GM21423 (cell line): ENCODE data around the gene SDE2.
"Not testable (repeated sequence)": the region's sequence is repeated elsewhere in the genome, so short reads cannot be mapped to it uniquely, and the experiment has no call there.

Source experiments
- ATAC-seq: cut with Tn5 transposase; IDR thresholded peaks from one replicate; pipeline ENCODE4 v1.9.1; 2021; ENCODE audit warnings: mild to moderate bottlenecking, moderate library complexity; ENCODE audit not compliant: unreplicated experiment

Gene SDE2

DNA sequence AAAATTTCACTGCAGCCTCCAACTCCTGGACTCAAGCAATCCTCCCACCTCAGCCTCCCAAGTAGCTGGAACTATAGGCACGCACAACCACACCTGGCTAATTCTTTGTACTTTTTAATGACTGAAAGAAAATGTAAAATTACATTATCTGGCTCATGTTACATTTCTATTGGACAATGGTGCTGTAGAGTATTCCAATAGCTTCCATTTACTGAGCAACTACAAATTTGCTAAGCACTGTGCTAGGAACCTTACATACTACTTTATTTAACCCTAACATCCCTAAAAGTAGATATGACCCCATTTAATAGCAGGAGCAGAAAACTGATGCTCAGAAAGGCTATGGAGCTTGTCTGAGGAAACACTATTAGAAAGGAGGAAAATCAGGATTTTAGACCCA lies 19.7 kb downstream of the SDE2 start:
- ATAC-seq, result no peak

DNA sequence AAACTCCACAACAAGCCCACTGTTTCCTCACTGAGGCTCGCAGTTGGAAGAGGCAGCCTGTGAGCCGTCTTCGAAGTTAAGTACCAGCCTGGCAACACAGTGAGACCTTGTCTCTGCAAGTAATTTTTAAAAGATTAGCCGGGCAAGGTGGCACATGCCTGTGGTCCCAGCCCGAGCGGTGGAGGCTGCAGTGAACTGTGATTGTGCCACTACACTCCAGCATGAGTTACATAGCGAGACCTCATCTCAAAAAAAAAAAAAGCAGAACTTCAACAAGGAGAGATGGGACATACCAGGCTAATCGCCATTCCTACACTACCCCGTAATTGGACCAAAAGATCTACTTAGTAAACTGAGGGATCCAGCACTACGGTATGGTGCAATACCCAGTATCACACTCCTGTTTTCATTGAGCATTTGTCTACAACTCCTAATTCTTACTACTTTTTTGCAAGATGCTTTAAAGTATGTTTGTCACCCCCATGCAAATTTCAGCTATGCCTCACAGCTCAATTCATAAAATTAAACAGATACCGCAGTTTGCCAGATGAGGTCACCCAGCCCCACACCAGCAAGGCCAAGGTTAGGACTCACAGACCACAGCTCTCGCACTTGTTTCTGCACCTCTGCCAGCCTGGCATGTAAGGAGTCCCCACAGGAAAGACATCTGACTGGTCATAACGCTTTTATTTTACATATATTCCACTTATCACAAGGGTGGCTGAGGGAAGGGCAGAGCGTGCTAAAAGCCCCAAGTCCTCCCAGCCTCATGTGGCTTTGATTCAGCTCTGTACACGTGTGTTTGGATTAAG lies 21.0 kb downstream of the SDE2 start:
- ATAC-seq, result peak; percentile 72

- ATAC-seq, result not testable (repeated sequence)
Observed at GRCh38 chr1:225975146-225975545, 24.0 kb downstream of the SDE2 start.

- no peak for ATAC-seq
Observed at GRCh38 chr1:225974454-225974853, 24.7 kb downstream of the SDE2 start.

GRCh38 chr1:225973158-225973557 lies 26.0 kb downstream of the SDE2 start:
- ATAC-seq, result no peak

DNA sequence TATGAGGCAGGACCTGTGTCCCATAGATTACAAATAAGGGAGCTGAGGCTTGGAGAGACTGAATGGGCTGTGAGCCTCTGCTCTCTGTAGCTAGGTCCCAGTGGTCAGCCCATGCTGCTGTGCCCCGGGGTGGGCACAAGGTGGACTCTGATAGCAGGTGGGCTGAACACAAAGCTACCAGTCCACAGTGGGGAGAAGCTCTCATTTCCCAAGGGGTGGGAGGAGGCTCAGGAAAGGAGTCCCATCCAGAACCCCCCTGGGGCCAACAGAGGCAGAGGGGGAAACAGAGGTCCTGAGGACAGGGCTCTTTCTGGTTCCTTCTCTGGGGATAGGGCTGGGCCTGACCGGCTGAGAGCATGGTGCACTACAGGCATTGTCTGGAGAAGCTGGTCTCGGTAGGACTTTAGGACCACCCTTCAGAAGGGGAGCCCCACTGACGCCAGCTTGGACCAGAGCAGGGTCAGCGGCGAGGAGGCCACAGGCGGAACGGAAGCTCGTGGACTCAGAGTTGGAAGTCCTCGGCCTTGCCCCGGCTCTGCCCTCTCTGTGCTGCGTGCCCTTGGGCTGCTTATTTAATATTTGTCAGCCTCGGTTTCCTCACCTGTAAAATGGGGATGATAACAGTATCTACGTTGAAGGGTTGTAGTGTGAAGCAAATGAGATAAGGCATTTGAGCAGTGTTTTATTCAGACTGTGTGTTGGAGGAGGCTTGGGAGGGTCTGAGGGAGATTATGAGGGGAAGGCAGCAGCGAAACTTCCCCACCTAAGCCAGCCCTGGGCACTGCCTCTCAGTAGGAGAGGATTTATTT lies 26.6 kb downstream of the SDE2 start:
- ATAC-seq, result no peak

DNA sequence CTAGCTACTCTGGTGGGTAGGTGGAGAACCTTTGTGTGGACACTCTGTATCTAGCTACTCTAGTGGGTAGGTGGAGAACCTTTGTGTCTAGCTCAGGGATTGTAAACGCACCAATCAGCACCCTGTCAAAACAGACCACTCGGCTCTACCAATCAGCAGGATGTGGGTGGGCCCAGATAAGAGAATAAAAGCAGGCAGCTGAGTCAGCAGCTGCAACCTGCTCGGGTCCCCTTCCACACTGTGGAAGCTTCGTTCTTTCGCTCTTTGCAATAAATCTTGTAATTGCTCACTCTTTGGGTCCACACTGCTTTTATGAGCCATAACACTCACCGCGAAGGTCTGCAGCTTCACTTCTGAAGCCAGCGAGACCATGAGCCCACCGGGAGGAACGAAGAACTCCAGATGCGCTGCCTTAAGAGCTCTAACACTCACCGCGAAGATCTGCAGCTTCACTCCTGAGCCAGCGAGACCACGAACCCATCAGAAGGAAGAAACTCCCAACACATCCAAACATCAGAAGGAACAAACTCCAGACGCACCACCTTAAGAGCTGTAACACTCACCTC lies 28.5 kb downstream of the SDE2 start:
- ATAC-seq, result not testable (repeated sequence)

DNA sequence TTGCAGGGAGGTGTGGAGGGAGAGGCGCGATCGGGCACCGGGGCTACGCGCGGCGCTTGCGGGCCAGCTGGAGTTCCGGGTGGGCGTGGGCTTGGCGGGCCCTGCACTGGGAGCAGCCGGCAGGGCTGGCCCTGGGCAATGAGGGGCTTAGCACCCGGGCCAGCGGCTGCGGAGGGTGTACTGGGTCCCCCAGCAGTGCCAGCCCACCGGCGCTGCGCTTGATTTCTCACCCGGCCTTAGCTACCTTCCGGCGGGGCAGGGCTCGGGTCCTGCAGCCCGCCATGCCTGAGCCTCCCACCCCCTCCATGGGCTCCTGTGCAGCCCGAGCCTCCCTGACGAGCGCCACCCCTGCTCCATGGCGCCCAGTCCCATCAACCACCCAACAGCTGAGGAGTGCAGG lies 29.4 kb downstream of the SDE2 start:
- not testable (repeated sequence) for ATAC-seq

DNA sequence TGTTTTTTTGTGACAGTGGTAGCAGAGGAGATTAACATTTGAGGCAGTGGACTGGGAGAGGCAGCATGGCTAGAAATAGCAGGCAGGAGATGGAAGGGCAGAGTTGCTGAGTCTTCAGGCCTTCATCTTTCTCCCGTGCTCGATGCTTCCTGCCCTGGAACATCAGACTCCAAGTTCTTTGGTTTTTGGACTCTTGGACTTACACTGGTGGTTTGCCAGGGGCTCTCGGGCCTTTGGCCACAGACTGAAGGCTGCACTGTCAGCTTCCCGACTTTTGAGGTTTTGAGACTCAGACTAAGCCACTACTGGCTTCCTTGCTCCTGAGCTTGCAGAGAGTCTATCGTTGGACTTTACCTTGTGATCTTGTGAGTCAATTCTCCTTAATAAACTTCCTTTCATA lies 33.9 kb downstream of the SDE2 start:
- ATAC-seq, result no peak

GRCh38 chr1:225963735-225964530 lies 35.2 kb downstream of the SDE2 start:
- no peak for ATAC-seq

DNA sequence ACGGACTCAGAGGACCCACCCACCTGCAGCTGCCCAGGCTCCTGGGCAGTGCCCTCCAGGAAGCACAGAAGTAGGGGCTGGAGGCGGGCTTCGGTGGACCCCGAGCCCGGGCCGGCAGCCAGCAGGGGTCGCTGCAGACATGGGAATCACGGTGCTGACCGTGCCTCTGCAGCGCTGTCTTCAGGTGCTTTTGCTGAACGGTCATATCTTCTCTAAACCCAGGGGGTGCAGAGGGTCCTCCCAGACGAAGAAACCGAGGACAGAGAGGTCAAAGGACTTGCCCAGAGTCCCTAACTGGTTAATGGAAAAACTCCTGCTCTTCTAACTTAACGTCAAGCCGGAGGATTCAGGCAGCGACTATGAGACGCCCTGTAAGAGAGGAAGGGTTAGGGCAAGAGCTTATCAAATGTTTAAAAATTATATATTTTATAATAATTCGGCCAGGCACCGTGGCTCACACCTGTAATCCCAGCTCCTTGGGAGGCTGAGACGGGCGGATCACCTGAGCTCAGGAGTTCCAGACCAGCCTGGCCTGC lies 36.6 kb downstream of the SDE2 start:
- ATAC-seq, result peak; percentile 62

DNA sequence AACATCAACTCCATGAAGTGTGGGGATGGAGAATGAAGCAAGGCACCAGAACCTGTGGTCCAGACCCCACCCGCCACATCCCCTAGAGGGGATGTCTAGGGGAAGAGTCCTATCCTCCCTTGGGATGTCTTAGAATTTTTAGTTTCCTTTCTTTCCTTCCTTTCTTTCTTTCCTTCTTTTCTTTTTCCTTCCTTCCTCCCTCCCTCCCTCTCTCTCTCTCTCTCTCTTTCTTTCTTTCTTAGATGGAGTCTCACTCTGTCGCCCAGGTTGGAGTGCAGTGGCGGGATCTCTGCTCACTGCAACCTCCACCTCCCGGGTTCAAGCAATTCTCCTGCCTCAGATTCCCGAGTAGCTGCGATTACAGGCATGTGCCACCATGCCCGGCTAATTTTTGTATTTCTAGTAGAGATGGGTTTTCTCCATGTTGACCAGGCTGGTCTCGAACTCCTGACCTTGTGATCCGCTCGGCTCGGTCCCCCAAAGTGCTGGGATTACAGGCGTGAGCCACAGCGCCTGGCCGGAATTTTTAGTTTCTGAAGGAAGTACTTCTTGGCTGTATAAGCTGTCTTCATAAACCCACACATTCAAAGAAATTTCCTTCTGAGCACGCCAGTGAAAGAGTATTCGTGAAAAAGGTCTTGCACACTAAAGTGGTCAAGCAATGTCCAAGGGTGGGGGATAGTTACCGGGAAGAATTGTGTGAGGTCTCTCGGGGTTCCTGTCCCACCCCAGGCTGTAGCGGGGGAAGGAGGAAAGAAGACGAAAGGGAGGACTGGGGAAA lies 37.3 kb downstream of the SDE2 start:
- ATAC-seq, result no peak

- ATAC-seq, result no peak
Observed at GRCh38 chr1:225958041-225958440, 41.1 kb downstream of the SDE2 start.

DNA sequence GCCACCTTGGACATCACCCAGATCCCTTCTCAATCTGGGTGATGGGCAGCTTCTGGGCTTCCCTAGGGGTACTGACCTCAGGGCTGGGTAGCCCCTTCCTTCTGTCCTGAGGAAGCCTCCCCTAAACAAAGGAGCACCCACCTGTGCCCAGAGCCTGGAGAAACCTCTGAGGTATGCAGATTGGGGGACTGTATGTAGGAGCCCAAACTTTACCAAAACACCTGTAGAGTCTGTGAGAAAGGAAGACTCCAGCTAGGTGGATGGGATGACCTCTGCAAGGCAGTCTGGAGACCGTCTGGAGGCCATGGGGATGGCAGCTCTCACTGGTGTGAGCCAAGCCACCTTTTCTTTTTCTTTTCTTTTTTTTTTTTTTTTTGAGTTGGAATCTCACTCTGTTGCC lies 44.4 kb downstream of the SDE2 start:
- no peak for ATAC-seq

- no peak for ATAC-seq
Observed at GRCh38 chr1:225953315-225953714, 45.8 kb downstream of the SDE2 start.

GRCh38 chr1:225950905-225951497 lies 48.1 kb downstream of the SDE2 start:
- ATAC-seq, result no peak

GRCh38 chr1:225949041-225949440 lies 50.1 kb downstream of the SDE2 start:
- no peak for ATAC-seq

DNA sequence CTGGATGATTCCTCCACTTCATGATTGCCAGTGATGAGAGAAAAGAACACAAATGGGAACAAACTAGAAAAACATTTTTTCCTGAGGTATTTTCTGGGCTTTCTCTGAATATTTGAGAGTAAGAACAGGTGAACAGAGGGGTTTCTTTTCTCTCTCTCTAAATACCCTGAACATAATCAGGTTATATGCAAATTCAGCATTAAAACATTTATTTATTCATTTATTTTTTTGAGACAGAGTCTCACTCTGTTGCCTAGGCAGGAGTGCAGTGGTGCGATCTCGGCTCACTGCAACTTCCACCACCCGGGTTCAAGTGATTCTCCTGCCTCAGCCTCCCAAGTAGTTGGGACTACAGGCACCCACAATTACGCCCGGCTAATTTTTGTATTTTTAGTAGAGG lies 52.3 kb downstream of the SDE2 start:
- ATAC-seq, result no peak

- ATAC-seq, result no peak
Observed at GRCh38 chr1:225946082-225946620, 53.0 kb downstream of the SDE2 start.
